Measurements from ENCODE around the gene TUBB4A. TPM values are rescaled to one million over a fixed set of nuclear protein-coding genes. Genes with fewer than 3 reads are reported as not detected.

Gene TUBB4A
- total RNA-seq, 2 donors from 2014 or later: not detected

- H3K27ac ChIP-seq: no peak overlapping the region
- TF ChIP-seq CTCF (IDR thresholded peaks at IDR 0.05): no peak
- H3K4me3 ChIP-seq: no peak overlapping the region
- H3K9me3 ChIP-seq: no peaks in the 10 kb centered on the region
- no peaks in the 10 kb centered on the region for H3K4me1 ChIP-seq (ENCODE audit: control insufficient read depth in 1 of 2, low read depth in 2 of 2)
- H3K27me3 ChIP-seq (replicated peaks; ENCODE audit: insufficient read depth): no peaks in the 10 kb centered on the region
- no peak for DNase-seq (ENCODE audit: low spot score)
- H3K36me3 ChIP-seq: no peaks in the 10 kb centered on the region
- no peak for ATAC-seq (ENCODE audit: insufficient number of reproducible peaks, low FRiP score, low read depth)
Observed at GRCh38 chr19:6484831-6485230, 17.3 kb downstream of the TUBB4A start.

DNA sequence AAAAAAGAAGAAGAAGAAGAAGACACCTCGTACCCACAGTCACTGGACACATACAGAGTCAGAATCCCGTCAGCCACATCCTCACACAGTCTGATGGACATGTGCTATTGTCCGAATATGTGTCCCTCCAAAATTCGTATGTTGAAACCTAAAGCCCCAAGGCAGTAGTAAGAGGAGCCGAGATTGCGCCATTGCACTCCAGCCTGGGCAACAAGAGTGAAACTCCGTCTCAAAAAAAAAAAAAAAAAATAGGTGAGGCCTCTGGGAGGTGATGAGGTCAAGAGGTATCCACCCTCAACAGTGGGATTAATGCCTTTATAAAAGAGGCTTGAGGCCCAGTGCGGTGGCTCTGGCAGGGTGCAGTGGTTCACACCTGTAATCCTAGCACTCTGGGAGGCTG lies 17.9 kb downstream of the TUBB4A start:
- no peaks in the 10 kb centered on the region for H3K27me3 ChIP-seq (replicated peaks; ENCODE audit: insufficient read depth)
- no peaks in the 10 kb centered on the region for H3K4me1 ChIP-seq (ENCODE audit: control insufficient read depth in 1 of 2, low read depth in 2 of 2)
- H3K36me3 ChIP-seq: no peaks in the 10 kb centered on the region
- no peak overlapping the region for H3K27ac ChIP-seq
- ATAC-seq (ENCODE audit: insufficient number of reproducible peaks, low FRiP score, low read depth): no peak
- no peak for DNase-seq (ENCODE audit: low spot score)
- H3K9me3 ChIP-seq: no peaks in the 10 kb centered on the region
- no peak for TF ChIP-seq CTCF (IDR thresholded peaks at IDR 0.05)
- no peak overlapping the region for H3K4me3 ChIP-seq

- no peak for TF ChIP-seq CTCF (IDR thresholded peaks at IDR 0.05)
- no peak overlapping the region for H3K27ac ChIP-seq
- no peaks in the 10 kb centered on the region for H3K4me1 ChIP-seq (ENCODE audit: control insufficient read depth in 1 of 2, low read depth in 2 of 2)
- DNase-seq (ENCODE audit: low spot score) (no peak), ATAC-seq (ENCODE audit: insufficient number of reproducible peaks, low FRiP score, low read depth) (no peak)
- H3K9me3 ChIP-seq: no peaks in the 10 kb centered on the region
- no peaks in the 10 kb centered on the region for H3K27me3 ChIP-seq (replicated peaks; ENCODE audit: insufficient read depth)
- H3K36me3 ChIP-seq: no peaks in the 10 kb centered on the region
- no peak overlapping the region for H3K4me3 ChIP-seq
Observed at GRCh38 chr19:6483235-6483634, 18.9 kb downstream of the TUBB4A start.

GRCh38 chr19:6482343-6482686 lies 19.8 kb downstream of the TUBB4A start:
- no peak for TF ChIP-seq CTCF (IDR thresholded peaks at IDR 0.05)
- ATAC-seq (ENCODE audit: insufficient number of reproducible peaks, low FRiP score, low read depth): no peak
- no peaks in the 10 kb centered on the region for H3K27me3 ChIP-seq (replicated peaks; ENCODE audit: insufficient read depth)
- no peak for DNase-seq (ENCODE audit: low spot score)
- H3K4me1 ChIP-seq (ENCODE audit: control insufficient read depth in 1 of 2, low read depth in 2 of 2): no peaks in the 10 kb centered on the region
- no peaks in the 10 kb centered on the region for H3K9me3 ChIP-seq
- H3K27ac ChIP-seq: no peak overlapping the region
- no peak overlapping the region for H3K4me3 ChIP-seq
- H3K36me3 ChIP-seq: no peaks in the 10 kb centered on the region

DNA sequence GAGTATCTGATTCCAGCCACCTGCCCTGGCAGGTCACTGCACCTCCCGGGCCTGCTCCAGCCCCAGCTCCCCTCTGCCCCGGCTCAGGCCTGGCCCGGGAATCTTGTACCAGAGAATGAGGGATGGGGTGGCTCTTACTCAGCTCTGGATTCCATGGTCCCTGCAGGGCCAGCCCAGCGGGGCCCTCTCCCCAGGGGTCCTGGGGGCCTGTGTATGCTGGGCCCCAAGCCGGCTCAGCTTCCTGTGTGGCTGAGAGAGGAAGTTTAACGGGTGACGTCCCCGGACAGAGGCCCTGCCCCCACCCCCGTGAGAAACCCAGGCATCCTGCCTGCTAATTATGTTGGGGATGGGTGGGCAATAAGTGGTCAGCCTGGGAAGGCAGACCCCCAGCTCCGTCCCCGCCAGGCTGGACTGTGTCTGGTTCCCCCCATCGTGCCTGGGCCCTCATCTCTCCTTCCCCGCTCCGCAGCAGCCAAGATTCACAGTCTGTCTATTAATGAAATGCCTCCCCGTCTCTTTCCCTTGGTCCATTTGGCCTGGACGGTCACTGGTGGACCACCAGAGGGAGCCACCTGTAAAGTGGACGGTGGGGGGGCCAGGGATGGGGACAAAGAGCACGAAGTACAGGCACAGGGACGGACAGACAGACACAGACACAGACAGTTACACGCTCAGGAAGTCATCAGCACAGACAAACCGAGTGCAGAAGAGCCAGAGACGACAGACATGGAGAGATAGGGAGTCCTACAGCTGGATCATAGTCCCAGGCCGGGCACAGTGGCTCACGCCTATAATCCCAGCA lies 20.4 kb downstream of the TUBB4A start, which contains the start of gene DENND1C:
Gene DENND1C (minus strand): TSS at position 247 of the 802 bp plus-strand sequence. CDS start 92 bp downstream, at position 155.
- H3K27ac ChIP-seq: no peak within 1 kb of the TSS
- TF ChIP-seq CTCF (IDR thresholded peaks at IDR 0.05): no peak
- H3K4me3 ChIP-seq: peak within 1 kb of the TSS; percentile 59
- ATAC-seq (ENCODE audit: insufficient number of reproducible peaks, low FRiP score, low read depth) (no peak), DNase-seq (ENCODE audit: low spot score) (no peak)
- H3K27me3 ChIP-seq (replicated peaks; ENCODE audit: insufficient read depth): no peaks in the 10 kb centered on the region
- H3K36me3 ChIP-seq: no peaks in the 10 kb centered on the region
- H3K9me3 ChIP-seq: no peaks in the 10 kb centered on the region
- peaks cover 0 to under 1% of the 10 kb centered on the region in 2 donors for H3K4me1 ChIP-seq (ENCODE audit: control insufficient read depth in 1 of 2, low read depth in 2 of 2)
